Measurements from ENCODE around the gene MAP6D1.
"Not testable (repeated sequence)": the region's sequence is repeated elsewhere in the genome, so short reads cannot be mapped to it uniquely, and the experiment has no call there.

MAP6D1 gene

DNA sequence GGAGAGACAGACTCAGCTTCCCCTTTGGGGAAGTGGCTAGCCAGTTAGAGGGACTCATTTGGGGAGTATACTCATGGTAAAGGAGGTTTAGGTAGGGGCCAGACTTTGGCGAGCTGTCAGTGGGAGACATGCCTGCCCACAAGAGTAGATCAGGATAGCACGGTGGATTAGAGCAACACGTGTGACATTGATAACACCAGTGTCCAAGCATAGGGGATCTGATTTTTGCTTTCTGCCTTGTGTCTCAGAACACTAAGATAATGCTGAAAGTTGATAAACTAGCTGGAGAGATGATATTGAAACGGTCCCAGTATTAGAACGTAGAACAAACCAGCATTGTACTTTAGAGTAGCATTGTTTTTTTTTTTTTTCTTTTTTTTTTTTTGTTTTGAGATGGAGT, 25.9 kb downstream of the MAP6D1 start:
- DNase-seq (ENCODE audit: low read depth), result no peak

DNA sequence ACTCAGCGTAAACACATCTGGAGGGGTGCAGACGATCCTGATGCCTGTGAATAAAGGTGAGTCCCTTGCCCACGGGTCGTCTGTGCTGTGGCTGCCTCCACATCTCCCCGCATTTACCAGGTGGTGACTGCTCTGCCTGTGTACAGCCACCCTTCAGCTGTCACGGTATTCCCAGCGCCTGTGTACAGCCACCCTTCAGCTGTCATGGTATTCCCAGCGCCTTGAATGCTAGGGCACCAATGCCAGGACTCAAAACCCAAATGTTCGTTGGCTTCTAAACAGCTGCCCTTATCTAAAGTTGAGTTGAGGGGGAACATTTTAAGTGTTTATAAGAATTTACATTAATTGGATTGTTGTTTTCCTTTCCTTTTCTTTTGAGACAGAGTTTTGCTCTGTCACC, 27.4 kb downstream of the MAP6D1 start:
- no peak for DNase-seq (ENCODE audit: low read depth)

DNA sequence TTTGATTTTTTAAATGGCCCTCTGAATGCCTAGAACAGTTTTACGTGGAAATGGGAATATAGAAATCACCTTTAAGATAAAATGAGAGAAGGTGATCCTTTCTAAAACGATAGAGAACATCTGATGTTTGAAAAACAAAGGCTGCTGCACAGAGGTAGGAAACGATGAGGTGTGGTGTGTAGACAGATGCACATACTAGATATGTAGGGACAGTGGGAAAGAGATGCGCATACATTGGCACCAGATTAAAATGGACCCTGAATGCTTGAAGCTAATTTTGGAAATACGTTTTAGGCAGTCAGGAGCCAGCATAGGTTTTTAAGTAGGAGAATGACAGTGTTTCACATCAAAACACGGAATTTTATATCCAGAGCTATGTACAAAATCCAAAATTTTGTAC, 29.0 kb downstream of the MAP6D1 start:
- no peak for DNase-seq (ENCODE audit: low read depth)

DNA sequence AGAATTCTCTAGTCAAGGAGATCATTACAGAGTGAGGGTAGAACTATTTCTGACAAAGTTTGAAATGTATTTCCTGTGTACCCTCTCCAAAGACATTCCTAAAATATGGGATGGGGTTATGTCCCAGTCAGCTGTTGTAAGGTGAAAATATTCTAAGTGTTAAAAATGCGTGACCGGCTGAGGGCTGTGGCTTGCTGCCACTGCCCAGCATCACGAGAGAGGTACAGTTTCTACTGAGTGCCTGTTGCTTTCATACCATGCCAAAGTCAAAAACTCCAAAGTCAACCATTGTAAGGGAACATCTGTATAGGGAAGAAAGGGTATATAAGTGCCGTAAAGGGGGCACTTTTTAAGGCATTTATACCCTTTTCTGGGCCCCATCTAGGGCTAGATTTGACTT, 30.9 kb downstream of the MAP6D1 start:
- no peak for DNase-seq (ENCODE audit: low read depth)

DNA sequence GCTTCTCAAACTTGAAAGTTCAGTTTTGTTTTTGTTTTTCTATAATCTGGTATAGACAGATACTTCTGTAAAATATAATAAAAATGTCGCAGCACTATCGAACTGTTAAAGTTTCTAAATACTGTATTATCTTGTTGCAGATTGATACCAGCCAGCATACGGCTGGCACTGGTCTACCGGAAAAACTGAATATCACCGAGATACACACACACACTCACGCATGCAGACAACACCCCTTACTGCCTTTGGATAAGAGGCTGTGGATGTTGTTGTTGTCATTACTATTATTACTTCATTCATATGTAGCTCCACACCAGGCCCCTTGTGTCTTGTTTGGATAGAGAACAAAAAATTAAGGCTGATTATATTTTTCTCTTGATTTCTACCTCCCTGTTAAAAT, 32.4 kb downstream of the MAP6D1 start:
- no peak for DNase-seq (ENCODE audit: low read depth)

DNA sequence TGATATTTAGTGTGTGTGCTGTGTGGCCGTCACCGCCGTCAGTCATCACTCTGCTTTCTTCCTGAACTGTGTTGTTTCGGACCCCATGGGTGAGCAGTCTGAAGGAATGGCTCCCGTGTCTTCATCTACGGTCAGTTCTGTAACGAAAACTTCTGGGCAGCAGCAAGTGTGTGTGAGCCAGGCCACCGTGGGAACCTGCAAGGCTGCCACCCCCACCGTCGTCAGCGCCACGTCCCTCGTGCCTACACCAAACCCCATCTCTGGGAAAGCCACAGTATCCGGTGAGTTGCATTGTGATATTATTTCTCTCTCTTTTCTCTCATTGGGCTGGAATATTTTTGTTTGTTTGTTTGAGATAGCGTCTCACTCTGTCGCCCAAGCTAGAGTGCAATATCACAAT, 34.7 kb downstream of the MAP6D1 start:
- DNase-seq (ENCODE audit: low read depth), result no peak

DNA sequence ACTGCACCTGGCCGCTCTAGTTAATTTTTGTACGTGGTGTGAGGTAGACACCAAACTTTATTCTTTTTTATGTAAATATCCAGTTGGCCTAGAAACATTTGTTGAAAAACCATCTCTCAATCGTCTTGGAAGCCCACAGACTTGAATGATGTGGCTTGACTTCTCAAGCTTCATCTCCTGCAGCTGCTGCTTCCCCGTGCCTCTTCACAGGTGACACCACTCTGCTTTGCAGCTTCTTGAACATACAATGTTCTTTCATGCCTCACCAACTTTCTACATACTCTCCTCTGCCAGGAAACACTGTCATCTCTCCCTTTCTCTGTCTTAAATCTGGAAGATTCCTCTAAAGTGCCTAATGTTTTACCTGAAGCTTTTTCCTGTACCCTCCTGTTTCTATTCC, 35.6 kb downstream of the MAP6D1 start:
- DNase-seq (ENCODE audit: low read depth), result no peak

DNA sequence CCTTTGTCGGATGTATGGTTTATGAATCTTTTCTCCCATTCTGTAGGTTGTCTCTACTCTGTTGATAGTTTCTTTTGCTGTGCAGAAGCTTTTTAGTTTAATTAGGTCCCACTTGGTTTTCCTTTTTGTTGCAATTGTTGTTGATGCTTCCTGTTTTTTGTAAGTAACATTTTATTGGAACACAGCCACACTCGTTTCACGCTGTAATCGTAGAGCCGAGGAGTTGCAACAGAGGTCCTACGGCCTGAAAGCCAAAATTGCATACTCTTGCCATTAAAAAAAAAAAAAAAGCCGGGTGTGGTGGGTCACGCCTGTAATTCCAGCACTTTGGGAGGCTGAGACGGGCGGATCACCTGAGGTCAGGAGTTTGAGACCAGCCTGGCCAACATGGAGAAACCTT, 40.9 kb downstream of the MAP6D1 start:
- not testable (repeated sequence) for DNase-seq (ENCODE audit: low read depth)

DNA sequence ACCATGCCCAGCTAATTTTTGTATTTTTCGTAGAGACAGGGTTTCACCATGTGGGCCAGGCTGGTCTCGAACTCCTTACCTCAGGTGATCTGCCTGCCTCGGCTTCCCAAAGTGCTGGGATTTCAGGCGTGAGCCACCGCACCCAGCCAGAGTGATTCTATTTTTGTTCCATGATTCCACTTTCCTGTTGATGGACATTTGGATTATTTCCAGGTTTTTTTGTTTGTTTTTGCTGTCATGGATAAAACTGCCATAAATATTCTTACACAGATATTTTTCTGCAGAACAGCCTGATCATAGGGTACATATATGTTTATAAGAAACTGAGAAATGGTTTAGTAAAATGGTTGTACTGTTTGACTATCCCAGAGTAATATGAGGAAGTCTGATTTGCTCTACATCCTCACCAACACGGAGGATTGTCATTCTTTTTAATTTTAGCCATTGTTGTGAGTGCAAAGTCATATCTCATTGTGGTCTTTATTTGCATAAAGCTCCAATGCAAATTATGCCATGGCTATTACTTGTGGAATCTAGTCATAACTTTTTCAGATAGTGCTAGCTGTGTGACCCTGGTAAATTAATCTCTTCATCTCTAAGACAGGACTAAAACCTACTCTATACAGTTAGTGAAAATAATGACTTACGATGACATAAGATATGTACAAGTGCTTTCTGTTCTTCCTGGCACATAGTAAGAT, 42.7 kb downstream of the MAP6D1 start:
- no peak for DNase-seq (ENCODE audit: low read depth)

DNA sequence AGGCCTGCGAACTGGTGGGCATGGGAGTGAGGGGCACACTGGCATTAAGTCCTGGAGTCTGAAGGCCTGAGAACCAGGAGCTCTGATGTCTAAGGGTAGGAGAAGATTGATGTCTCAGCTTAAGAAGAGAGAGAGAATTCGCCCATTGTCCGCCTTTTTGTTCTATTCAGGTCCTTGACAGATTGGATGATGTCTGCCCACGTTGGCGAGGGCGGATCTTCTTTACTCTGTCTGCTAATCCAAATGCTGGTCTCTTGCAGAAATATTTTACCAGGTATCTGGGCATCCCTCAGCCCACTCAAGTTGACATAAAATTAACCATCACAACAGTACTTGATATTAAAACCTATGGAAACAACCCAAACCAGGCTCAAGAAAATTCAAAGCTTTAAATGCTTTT, 44.1 kb downstream of the MAP6D1 start:
- no peak for DNase-seq (ENCODE audit: low read depth)

DNA sequence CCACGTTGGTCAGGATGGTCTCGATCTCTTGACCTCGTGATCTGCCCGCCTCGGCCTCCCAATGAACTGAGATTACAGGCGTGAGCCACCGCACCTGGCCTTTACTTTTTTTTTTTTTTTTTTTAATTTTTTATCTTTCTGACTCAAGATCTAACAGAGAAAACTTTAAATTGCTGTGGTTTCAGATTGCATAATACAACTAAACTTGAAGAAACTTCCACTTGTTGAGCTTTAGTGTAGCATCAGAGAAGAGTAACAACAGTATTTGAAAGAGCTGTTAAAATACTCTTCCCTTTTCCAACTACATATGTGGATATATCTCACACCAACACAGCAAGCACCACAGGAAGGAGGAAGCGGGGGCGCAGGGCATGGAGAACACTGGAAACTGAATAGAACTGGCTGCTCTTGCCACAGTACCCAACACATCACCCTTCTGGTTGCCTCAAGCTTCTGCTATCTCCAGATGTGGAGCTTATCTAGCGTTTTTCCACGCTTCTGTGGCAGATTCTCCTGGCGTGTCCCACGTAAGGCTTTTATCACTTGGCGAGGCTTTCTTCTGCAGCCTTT, 45.4 kb downstream of the MAP6D1 start:
- DNase-seq (ENCODE audit: low read depth), result no peak

DNA sequence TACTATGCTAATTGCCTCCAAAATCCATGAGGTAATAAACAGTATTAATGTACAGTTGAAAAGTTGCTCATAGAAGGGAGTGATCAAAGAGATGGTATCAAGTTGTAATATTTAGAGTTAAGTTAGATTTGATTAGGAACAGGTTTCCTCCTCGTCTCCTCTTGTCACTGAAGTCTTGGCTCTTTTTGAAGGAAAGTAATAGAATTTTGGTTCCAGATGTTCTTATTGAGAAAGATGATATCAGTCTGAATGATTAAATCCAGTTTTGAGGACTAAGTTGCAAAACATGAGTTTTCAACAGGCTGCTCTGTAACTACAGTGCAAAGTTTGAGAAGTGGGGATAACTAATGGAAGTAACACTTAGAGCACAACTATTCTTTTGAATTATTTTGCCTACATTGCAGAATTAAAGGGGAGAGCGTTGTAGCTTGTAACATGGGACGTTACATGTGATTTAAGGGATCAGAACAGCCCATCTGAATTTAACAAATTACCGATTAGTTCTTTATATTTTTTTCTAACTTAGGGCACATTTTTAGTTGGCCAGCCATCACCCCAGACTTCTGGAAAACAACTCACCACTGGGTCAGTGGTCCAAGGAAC, 48.3 kb downstream of the MAP6D1 start:
- DNase-seq (ENCODE audit: low read depth), result no peak

DNA sequence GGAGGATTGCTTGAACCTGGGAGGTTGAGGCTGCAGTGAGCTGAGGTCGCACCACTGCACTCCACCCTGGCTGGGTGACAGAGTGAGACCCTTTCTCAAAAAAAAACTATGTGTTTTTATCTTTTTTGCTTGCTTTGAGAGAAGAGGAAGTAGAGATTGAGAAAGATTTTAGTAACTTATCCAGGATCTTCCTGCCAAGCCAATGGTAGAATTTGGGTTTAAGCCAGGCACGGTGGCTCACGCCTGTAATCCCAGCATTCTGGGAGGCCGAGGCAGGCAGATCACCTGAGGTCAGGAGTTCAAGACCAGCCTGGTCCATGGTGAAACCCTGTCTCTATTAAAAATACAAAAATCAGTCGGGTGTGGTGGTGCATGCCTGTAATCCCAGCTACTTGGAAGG, 48.9 kb downstream of the MAP6D1 start:
- DNase-seq (ENCODE audit: low read depth), result not testable (repeated sequence)

DNA sequence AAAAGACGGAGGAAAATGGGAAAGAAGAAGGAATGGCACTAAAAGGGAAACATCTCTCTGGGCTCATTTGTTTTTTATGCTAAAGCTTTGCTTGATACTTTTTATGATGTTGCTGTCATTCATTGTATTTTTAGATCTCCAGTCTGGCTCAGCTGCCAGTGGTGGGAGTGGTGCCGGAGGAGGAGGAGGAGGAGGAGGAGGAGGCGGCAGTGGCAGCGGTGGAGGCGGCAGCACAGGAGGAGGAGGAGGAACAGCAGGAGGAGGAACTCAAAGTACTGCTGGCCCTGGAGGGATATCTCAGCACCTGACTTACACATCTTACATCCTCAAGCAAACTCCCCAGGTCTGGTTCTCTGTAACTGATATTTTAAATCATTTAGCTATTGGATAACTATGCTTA, 49.6 kb downstream of the MAP6D1 start:
- no peak for DNase-seq (ENCODE audit: low read depth)

DNA sequence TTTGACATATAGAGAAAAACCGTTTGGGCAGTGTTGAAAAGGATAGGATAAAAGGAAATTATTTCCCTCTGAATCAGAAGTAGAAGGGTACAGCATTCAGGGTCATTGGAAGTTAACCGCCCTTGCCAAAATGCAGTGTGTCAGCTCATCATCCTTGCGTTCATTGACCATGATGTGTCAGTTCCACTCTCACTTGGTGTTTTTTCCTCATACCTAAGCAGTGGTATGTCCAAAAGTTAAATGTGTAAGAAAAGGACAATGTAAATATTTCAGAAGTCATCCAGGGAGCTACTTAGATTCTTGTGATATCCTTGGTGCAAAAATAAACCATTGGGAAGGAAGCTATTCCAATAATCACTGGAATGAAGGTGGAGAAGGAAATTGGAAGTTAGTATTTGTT, 50.7 kb downstream of the MAP6D1 start:
- no peak for DNase-seq (ENCODE audit: low read depth)

DNA sequence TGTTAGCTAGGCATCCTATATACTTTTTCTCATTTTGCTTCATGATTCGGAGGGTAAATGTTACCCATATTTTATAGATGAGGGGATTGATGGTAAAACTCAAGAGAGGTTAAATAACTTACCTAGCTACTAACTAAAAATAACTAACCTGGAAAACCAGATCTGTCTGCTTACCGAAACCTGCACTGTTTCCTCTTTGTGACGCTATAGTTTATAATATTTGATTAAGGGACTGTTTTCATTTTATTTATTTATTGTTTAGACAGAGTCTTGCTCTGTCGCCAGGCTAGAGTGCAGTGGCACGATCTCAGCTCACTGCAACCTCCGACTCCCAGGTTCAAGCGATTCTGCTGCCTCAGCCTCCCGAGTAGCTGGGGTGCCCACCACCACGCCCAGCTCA, 55.9 kb downstream of the MAP6D1 start:
- no peak for DNase-seq (ENCODE audit: low read depth)

DNA sequence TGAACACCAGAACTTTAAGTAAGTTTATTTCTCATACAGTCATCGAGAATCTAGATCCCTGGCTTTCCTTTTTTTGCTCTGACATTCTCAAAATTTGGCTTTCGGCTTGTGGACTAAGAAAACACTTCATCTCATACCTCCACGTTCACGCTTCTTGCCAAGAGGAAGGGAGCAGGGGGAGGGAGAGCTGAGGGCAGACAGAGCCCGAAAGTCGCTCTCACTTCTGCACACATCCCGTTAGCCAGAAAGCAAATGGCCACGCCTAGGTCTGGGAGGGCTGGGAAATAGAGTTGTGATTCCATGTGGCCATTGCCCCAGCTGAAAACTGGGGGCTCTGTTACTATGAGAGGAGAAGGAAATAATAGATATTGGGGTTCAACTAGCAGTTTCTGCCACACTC, 57.3 kb downstream of the MAP6D1 start:
- DNase-seq (ENCODE audit: low read depth), result no peak

DNA sequence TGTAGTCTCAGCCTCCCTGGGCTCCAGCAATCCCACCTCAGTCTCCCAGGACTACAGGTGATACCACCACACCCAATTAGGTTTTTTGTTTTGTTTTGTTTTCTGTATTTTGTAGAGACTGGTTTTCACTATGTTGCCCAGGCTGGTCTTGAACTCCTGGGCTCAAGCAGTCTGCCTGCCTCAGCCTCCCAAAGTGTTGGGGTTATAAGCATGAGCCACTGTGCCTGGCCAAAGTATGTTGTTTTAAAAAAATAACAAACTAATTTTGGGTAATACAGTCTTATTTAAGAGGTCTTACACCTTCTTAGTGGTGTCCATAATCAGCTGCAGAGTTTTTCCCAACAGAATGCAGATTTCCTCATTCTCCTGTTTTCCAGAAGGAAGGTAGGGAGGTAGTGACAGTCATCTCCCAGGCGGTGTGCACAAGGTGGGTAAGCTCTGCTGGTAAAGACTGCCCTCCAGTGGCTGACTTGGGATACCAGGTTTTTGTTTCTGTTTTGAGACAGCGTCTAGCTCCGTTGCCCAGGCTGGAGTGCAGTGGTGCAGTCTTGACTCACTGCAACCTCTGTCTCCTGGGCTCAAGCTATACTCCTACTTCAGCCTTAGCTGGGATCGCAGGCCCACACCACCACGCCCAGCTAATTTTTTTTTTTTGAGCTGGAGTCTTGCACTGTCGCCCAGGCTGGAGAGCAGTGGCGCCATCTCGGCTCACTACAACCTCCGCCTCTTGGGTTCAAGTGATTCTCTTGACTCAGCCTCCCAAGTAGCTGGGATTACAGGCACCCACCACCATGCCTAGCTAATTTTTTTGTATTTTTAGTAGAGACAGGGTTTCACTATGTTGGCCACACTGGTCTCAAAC, 58.4 kb downstream of the MAP6D1 start:
- DNase-seq (ENCODE audit: low read depth), result peak; percentile 47

DNA sequence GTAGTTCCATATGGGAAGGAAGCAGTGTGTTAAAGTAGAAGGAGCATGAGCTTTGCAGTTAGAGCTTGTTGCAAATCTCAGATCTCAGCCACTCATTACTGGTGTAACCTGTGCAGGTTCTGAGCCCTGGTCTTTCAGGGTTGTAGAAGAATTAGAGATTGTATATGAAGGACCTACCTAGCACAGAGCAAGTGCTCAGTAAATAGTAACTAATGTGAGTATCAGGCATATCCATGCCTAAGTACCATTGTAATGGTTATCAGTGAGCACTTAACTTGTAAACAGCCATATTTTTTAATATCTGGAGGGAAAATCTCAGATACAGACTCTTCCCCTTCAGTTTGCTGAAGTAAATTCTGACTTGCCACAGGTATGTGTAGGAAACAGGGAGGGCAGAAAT, 59.3 kb downstream of the MAP6D1 start:
- DNase-seq (ENCODE audit: low read depth), result no peak

All from activated T-cell treated with anti-CD3 and anti-CD28 coated beads for 48 hours (primary cell).